HG02840 (cell line): ENCODE data around the gene JPH2.

ENCODE experiments used
- ATAC-seq: cut with Tn5 transposase; IDR thresholded peaks from one replicate; pipeline ENCODE4 v1.9.1; 2021; ENCODE audit warnings: mild to moderate bottlenecking, moderate library complexity, moderate number of reproducible peaks; ENCODE audit not compliant: unreplicated experiment, low FRiP score

Gene JPH2

DNA sequence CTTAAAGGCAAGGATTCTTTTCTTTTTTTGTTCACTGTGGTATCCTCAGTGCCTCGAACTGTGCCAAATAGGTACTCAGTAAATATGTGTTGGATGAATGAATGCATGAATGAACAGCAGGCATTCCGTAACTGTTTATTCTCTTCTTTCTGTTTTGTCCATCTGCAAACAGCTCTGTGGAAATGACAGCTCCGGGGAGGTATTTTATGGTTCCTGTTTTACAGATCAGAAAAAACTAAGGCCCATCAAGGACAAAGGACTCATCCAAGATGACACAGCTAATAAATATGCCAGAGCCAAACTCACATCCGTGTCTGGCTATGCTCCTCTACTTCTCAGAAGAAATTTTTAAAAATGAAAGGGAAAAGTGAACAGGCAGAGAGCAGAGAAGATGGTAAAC, 21.0 kb downstream of the JPH2 start:
- ATAC-seq = no peak

DNA sequence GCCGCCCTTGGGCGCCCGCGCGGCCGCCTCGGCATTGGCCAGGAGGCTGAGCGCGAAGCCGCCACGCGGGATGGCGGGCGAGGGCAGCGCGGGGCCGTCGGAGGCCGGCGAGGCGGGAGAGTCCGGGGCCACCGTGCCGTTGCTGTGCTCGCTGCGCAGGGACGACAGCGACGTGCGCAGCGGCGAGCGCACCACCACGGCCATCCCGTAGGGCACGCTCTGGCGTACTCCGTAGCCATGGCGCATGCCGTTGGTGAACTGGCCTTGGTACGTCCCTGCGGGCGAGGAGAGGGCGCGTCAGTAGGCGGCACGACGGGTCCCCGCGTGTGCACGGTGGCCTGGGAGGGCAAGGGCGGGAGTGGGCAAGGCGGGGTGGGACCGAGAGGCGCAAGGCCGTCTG, 26.9 kb downstream of the JPH2 start:
- ATAC-seq = no peak

DNA sequence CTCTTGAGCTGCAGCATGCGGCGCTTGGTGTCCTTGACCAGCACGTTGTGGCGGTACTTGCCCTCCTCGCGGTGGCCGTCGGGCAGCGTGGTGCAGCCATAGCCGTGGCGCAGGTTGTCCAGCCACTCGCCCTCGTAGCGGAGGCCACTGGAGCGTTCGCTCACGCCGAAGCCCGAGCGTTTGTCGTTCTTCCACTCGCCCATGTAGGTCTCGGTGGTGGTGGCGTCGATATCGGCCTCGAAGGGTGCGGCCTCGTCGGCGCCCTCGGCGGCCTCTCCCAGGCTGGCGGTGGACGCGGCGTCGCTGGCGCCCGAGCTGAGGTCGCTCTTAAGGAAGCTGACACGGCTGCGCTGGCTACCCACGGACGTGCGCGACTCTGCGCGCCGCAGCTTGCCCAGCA, 27.3 kb downstream of the JPH2 start:
- ATAC-seq = no peak

DNA sequence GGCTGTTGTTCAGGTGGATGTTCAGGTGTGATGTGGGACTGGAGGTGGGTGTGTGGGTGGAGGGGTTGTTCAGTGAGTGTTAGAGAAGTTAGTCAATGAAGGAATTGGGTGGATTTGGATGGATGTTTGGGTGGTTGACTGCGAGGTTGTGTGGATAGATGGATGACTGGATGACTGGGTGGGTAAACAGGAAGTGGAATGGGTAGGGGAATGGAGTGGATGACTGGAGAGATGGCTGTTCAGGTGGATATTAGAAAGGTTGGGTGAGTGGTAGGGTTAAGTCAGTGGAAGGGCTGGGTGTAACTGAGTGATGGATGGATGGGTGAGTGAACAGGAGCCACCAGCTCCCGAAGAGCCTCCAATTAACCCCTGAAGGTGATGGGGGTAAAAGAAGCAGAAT, 27.9 kb downstream of the JPH2 start:
- ATAC-seq = no peak

DNA sequence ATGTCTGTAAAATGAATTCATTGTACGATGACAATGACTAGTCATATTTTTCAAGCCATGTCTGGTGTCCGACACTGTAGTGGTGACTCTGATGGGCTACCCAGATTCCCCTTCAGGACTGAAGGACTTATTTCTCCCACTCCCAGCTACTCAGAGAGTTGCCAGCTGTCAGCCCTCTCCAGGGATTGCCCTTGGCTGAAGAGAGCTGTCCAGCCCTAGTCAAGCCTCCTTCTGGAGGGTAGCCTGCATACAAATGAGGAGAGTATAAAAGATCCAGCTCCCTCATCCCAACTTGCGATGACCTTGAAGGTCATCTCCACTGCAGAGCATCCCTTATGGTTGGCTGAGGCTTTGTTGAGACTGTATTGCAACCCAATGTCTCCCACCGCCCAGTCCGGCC, 29.9 kb downstream of the JPH2 start:
- no peak for ATAC-seq

DNA sequence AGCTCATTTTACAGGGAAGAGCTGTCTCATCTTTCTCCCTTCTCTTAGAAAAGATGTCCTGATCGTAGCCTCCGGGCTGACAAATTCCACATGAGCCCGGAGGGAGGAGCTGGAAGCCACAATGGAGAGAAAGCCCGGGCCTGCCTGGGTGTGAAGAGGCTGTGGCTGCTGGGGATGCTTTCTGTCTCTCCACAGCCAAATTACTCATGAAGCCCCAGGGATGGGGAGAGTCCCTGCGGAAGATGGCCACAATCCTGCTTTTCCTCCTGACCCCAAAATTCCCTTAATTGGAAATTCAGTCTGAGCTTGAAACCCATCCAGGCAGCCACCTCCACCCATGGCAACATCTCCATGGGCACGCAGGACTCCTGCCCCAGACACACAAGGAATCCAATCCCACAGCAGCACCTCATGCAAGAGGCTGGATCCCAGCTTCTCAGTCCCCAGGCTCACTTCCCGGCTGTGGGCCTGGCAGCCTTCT, 32.4 kb downstream of the JPH2 start:
- ATAC-seq = no peak

DNA sequence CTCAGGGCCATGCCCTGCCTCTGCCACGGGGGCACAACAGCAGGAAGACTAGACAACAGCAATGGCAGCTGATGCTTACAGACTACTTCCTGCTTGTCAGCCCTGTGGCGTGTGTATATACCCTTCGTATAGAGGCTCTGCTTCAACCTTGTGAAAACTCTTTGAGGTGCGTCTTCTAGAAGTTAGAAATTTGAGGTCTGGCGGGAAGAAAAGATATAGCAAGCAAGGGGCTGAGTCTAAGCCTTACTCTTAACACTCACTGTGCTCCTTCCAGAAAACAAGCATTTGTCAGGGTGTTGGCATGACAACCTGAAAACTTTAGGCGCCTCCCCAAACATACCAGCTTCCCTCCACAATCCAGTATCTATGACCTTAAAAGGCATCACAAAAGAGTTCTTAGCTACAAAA, 33.3 kb downstream of the JPH2 start:
- ATAC-seq = no peak

DNA sequence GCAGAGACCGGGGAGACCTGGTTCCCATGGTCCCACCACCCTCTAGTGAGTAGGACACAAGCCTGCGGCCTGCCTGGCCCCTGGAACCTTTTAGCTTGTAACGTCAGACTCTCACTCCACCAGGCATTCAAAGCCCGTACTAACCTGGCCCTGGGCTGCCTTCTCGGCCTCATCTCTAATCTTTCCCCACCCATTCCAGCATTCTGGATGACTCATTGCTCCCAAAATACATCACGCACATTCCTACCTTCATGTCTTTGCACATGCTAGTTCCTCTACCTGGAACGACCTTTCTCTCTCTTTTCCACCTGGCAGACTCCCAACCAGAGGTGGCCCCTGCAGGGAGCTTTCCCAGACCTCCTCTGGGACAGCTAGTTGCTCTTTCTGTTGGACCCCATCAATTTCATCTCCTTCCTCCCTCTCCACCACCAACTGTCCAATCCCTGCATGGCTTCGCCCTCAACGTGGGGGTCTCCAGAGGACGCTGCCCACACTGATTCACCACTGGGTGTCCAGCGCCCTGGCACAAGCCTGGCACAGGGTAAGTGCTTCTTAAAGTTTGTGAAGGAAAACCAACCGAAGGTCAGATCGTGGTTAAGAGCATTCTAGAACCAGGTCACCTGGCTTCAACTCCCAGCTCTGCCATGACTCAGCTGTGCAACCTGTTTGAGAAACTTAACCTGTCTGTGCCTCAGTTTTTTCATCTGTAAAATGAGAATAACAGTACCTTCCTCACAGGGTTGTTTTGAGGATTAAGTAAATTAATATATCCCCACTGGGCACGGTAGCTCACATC, 35.2 kb downstream of the JPH2 start:
- ATAC-seq = no peak

DNA sequence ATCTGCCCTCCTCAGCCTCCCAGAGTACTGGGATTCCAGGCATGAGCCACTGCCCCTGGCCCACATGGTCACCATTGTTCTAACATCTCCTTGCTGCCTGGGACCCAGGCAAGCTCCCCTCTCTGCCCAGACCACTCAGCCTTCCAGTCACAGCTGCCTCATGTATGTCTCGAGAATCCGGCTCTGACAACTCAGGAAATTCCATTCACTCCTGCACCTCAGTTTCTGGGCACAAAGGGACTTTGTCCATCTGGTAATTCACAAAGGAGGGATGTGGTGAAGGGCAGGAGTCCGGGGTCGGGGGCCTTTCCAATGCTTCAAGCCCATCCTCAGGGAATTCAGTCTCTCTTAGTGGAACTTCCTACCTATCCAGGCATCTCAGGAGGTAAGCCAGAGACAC, 40.7 kb downstream of the JPH2 start:
- no peak for ATAC-seq

DNA sequence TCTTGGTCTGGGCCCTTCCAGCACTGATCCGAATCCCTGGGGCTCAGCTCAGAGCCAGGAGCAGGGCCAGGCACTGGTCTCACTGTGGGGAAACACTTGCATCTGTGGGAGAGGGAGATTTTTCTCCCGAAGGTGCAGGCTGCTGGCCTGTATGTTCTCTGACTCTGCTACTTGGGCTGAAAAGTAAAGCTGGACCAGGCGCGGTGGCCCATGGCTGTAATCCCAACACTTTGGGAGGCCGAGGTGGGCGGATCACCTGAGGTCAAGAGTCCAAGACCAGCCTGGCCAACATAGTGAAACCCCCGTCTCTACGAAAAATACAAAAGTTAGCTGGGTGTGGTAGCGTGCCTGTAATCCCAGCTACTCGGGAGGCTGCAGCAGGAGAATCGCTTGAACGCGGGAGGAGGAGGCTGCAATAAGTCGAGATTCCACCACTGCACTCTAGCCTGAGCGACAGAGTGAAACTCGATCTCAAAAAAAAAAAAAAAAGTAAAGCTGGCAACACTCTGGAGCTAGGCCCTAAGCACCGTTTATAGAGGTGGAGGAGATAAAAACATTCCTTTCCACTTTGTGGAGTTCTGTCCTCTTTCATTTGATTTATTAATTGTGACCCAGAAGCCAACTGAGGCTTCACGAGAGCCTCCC, 41.7 kb downstream of the JPH2 start:
- no peak for ATAC-seq

DNA sequence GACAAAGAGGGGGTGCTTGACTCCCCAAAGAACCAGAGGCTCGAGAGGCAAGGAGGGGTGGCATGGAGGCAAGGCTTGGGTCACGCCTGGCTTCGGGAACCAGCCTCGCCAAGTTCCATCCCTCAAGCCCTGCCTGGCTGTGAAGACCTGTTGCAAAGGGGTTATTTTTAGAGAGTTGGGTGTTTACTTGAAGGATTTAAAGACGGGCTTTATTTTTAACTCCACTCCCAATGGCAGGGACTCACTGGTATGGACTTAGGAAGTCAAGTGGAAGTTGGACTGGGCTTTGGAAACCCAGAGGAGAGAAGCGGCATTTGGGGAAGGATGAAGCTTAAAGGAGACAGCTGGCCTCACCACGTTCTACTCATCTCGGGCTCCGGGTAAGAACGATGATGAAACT, 43.1 kb downstream of the JPH2 start:
- ATAC-seq = no peak

DNA sequence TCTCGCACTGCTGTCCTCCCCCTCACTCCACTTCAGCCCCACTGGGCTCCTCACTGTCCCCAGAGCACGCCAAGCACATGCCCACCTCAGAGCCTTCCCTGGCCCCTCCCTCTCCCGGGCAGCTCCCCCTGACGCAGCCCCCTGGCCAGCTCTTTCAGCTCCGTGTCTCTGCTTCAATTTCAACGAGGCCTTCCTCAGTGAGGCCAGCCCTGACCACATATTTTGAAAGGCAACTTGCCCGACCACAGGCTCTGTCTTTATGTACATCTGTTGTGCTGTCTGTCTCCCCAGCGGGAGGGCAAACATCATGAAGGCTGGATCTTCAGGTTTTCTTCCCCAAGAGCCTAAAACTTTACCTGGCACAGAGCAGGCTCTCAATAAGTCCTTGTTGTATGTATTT, 44.6 kb downstream of the JPH2 start:
- ATAC-seq = no peak

DNA sequence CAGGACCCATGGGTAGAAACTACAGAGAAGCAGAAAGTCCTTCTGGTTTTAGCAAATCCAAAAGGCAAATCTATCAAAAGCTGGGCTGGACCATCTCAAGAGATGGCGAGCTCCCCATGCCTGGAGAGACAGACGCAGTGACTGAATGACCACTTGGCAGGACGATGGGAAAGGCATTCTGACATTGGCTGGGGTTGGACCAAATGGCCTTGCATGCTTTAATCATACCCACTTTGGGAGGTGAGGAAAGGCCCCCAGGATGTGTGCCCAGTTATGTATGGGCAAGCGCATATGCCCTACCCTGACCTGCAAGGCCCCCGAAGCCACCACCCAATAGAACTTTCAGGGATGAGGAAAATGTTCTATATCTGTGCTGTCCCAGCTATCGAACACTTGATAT, 45.1 kb downstream of the JPH2 start:
- ATAC-seq = no peak

DNA sequence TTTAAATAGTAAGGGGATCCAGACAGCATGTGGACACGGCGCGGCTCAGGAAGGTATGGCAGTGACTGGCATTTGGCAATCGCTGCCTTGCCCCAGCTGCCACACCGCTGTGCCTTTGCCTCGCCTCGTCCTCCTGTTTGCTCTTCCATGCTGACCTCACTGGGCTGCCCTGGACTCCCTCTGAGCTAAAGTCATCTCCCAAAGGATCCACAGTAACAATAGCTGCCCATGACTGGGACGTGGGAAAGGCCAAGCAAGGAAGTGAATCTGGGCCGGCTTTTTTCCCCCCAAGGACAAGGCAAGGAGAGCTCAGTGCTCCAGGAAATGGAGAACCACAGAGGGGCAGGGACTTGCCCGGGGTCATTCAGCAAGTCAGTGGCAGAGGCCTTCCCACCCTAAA, 48.1 kb downstream of the JPH2 start:
- no peak for ATAC-seq

DNA sequence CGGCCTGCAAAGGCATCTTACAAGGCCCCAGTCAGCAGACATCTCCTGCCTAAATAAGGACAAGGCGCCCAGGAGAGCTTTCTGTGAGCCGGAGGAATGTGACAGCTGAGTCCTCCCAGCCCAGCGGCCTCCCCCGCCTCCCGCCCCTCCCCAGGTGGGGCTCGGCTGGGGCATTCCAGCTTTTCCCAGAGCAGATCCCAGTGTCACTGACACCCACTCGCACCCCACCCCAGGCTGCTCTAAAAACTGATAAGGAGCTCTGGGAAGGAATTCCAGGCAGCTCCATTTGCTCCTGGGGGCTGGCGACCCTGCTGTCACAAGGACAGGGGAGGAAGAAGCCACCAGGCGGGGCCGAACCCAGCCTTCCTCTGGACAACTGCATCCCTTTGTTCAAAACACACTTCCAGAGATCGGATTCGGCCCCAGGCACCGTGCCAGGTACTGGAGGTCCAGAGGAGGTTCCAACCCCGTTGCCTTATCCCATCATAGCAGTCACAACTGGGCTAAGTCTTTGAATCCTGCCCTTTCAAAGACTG, 49.7 kb downstream of the JPH2 start:
- no peak for ATAC-seq

DNA sequence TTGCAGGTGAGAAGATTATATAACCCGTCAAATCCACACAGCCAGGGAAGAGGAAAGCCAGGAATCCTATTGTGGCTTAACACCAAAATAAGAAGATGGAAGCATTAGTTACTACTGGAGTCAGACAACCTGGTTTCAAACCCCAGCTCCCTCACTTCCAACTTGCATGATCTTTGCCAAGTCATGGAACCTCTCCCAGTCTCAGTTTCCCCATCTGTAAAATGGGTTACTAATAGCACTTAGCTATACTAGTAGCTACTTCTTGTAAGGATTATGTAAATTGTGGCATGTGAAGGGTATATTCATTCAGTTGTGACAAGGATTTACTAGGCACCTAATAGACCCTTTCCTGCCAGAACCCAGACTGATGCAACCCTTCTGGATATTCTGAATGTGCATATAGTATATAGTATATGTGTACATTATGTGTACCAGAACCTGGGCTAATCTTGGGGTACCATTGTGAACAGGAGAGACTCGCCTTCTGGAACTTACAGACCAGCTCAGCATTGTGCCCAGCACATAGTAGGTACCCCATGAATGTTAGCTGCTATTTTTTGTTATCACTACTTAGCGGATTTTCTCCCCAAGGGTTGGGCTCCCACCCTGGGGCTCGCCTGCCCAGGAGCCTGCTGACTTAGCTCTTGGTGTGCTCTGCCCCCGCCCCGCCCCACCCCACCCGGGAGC, 50.3 kb downstream of the JPH2 start:
- ATAC-seq = no peak

DNA sequence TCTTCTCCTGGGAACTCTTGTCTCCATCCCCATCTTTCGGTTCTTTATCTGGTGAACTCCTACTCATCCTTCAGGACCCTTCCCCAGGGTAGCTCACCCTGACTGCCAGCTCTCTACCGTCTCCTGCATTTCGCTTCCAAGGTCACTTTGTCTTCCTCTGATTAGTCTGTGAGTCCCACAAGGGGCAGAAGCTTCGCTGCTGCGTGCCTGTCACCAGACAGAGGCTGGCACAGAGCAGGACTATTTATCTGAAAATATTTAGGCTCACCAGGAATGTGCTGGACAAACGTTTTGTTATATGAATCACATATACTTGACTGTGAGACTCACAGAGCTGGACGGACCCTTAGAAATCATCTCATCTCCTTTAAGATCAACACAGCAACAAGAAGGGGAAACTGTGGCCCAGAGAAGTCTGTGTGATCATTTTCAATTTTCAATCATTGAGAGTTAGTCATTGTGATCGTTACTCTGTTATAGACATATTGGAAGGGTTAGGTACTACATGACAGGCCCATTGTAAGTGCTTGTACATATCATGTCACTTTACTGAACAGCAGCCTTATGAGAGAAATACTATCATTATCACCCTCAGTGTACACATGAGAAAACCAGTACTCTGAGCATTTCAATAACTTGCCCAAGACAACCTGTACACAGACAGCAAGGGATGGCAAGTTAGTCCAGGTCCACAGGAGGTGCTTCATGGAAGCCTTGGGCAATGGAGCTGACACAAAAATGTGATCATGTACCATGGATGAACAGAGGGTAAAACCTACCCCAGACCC, 51.4 kb downstream of the JPH2 start:
- ATAC-seq = no peak

DNA sequence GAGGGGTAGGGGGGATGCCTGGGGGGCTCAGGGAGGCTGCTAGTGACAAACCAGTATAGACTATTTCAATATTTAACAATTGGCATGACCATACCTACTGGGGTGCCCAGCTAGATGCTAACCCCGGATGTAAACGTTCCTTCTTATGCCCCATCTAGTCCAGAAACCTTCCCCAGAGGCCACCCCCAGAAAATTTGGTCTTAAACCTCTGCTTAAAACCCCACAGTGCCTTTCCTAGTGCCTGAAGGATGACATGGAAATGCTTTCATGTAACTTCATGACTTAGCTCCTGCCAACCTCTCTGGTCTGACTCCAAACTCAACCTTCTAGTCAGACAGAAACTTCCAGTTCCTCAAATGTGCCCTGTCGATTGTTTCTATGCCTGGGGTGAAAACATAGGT, 52.0 kb downstream of the JPH2 start:
- no peak for ATAC-seq

DNA sequence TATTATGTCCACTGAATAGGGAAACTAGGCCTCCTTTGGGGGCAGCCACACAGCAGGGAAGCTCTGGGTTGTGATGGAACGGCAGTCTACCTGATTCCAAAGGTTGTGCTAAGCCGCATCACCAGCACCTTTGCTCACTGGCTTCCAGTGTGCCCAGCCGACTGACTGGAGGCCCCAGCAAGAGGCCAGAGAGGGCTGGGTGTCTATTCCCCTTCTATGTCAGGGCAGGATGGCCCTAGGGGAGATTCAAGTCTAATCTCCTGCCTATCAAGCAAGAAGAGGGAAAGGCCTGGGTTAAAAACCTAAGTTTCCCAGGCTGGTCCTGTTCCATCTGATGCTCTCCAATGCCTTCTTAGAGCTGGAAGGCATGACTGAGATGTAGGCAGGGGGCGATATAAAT, 53.6 kb downstream of the JPH2 start:
- no peak for ATAC-seq

DNA sequence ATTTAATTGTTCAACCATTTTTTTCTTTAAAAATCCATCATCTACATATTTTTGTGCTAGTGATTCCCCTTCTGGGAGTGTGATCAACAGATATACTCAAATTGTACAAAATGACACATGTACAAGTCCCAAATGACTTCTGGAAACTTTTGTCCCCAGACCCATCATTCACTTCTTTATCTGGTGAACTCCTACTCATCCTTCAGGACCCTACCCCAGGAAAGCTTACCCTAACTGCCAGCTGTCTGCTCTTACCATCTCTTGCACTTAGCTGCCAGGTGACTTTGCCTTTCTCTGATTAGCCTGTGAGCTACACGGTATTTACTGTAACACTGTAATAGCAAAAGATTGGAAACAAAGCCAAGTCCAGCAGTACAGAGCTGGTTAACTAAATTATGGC, 55.3 kb downstream of the JPH2 start:
- ATAC-seq = no peak
